ENCODE measurements around the gene SH3TC1.

Gene SH3TC1

GRCh38 chr4:8267077-8267476 lies 68.0 kb downstream of the SH3TC1 start:
- DNase-seq = peak in 1 of 2 experiments; percentile 12

GRCh38 chr4:8268211-8268610 lies 69.1 kb downstream of the SH3TC1 start:
- DNase-seq = no peak

- no peak for DNase-seq
Observed at GRCh38 chr4:8268901-8269534, 69.9 kb downstream of the SH3TC1 start.

- DNase-seq = no peak
Observed at GRCh38 chr4:8269535-8270417, 70.7 kb downstream of the SH3TC1 start, which contains the start of gene HTRA3. Gene HTRA3, plus strand, starts transcription at chr4:8269754. Its CDS starts 215 bp downstream, at chr4:8269969.

- no peak for DNase-seq
Observed at GRCh38 chr4:8270418-8270771, 71.3 kb downstream of the SH3TC1 start.

- no peak for DNase-seq
Observed at GRCh38 chr4:8270912-8271815, 72.1 kb downstream of the SH3TC1 start.

- no peak for DNase-seq
Observed at GRCh38 chr4:8271821-8272220, 72.7 kb downstream of the SH3TC1 start.

- DNase-seq = no peak
Observed at GRCh38 chr4:8272472-8273428, 73.7 kb downstream of the SH3TC1 start.

GRCh38 chr4:8273450-8273849 lies 74.4 kb downstream of the SH3TC1 start:
- no peak for DNase-seq

GRCh38 chr4:8274066-8274652 lies 75.1 kb downstream of the SH3TC1 start:
- DNase-seq = no peak

GRCh38 chr4:8274765-8275547 lies 75.9 kb downstream of the SH3TC1 start:
- DNase-seq = no peak

- no peak for DNase-seq
Observed at GRCh38 chr4:8275548-8275910, 76.4 kb downstream of the SH3TC1 start.

- DNase-seq = no peak
Observed at GRCh38 chr4:8276358-8277240, 77.5 kb downstream of the SH3TC1 start.

GRCh38 chr4:8277356-8278008 lies 78.4 kb downstream of the SH3TC1 start:
- DNase-seq = no peak

- DNase-seq = no peak
Observed at GRCh38 chr4:8278009-8278395, 78.9 kb downstream of the SH3TC1 start.

- DNase-seq = no peak
Observed at GRCh38 chr4:8278421-8279287, 79.6 kb downstream of the SH3TC1 start.

GRCh38 chr4:8279321-8280157 lies 80.4 kb downstream of the SH3TC1 start:
- no peak for DNase-seq

Measured in NCI-H1930 (cell line).